HepG2 (cell line): ENCODE results near the gene GBE1. TPM values are rescaled to one million over a fixed set of nuclear protein-coding genes. Genes with fewer than 3 reads are reported as not detected.

ENCODE experiments used
- ARID5B ChIP-seq: IDR thresholded peaks from 2 replicates; pipeline ENCODE4 v1.4.0; 2020; ENCODE audit warnings: mild to moderate bottlenecking, missing genetic modification reagents
- DBP ChIP-seq: sonication (generic); formaldehyde crosslinking; IDR thresholded peaks from 2 replicates; pipeline ENCODE4 v1.4.0; 2020; ENCODE audit warnings: missing genetic modification reagents; ENCODE audit errors: not compliant biosample characterization
- EED ChIP-seq: sonication (generic); formaldehyde crosslinking; IDR thresholded peaks from 2 replicates; pipeline ENCODE4 v1.5.0; 2020; ENCODE audit warnings: mild to moderate bottlenecking, missing genetic modification reagents
- EZH2 ChIP-seq: conservative IDR thresholded peaks from 2 replicates; pipeline ENCODE4 v1.6.1; 2012; ENCODE audit warnings: mild to moderate bottlenecking, low read depth, low read length, moderate library complexity
- FOXJ3 ChIP-seq: sonication (generic); formaldehyde crosslinking; IDR thresholded peaks from 2 replicates; pipeline ENCODE4 v1.4.0; 2020; ENCODE audit warnings: missing genetic modification reagents, mild to moderate bottlenecking, borderline replicate concordance
- ISL2 ChIP-seq: sonication (generic); formaldehyde crosslinking; IDR thresholded peaks from 2 replicates; pipeline ENCODE4 v1.5.0; 2020; ENCODE audit warnings: missing genetic modification reagents
- KAT2B ChIP-seq: fragments of 150-350 bp; IDR thresholded peaks from 2 replicates; pipeline ENCODE4 v1.6.1; 2014; ENCODE audit warnings: low read depth, low read length, borderline replicate concordance
- MEIS1 ChIP-seq: sonication (generic); formaldehyde crosslinking; IDR thresholded peaks from 2 replicates; pipeline ENCODE4 v1.9.0; 2021; ENCODE audit warnings: mild to moderate bottlenecking, missing genetic modification reagents, moderate library complexity, borderline replicate concordance
- MTA1 ChIP-seq: sonication (generic); formaldehyde crosslinking; IDR thresholded peaks from 2 replicates; pipeline ENCODE4 v1.4.0; 2020; ENCODE audit warnings: missing genetic modification reagents, mild to moderate bottlenecking, borderline replicate concordance
- MXD3 ChIP-seq: IDR thresholded peaks from 2 replicates; pipeline ENCODE4 v1.6.1; 2016; ENCODE audit warnings: mild to moderate bottlenecking, missing biosample characterization, missing genetic modification reagents
- MYC ChIP-seq: sonication (generic); formaldehyde crosslinking; IDR thresholded peaks from 2 replicates; pipeline ENCODE4 v1.9.0; 2021; ENCODE audit warnings: missing genetic modification reagents, borderline replicate concordance
- NR1H2 ChIP-seq: sonication (generic); formaldehyde crosslinking; IDR thresholded peaks from 2 replicates; pipeline ENCODE4 v1.8.1; 2022; ENCODE audit warnings: low read depth, missing genetic modification reagents, borderline replicate concordance
- PBX2 ChIP-seq: IDR thresholded peaks from 2 replicates; pipeline ENCODE4 v1.6.1; 2016; ENCODE audit warnings: control low read depth
- PHF20 ChIP-seq: sonication (generic); formaldehyde crosslinking; IDR thresholded peaks from 2 replicates; pipeline ENCODE4 v1.5.0; 2020; ENCODE audit warnings: mild to moderate bottlenecking, missing genetic modification reagents
- PHF5A ChIP-seq: IDR thresholded peaks from one replicate; pipeline ENCODE4 v1.6.1; 2018; ENCODE audit warnings: low read depth, missing genetic modification reagents; ENCODE audit not compliant: unreplicated experiment
- SAFB2 ChIP-seq: sonication (generic); formaldehyde crosslinking; IDR thresholded peaks from 2 replicates; pipeline ENCODE4 v1.5.1; 2020; ENCODE audit warnings: missing genetic modification reagents, low read depth, mild to moderate bottlenecking, borderline replicate concordance
- SMAD9 ChIP-seq: sonication (generic); formaldehyde crosslinking; IDR thresholded peaks from 2 replicates; pipeline ENCODE4 v1.5.1; 2020; ENCODE audit warnings: mild to moderate bottlenecking, missing genetic modification reagents
- SNAI1 ChIP-seq: sonication (generic); formaldehyde crosslinking; IDR thresholded peaks from 2 replicates; pipeline ENCODE4 v1.5.0; 2020; ENCODE audit warnings: mild to moderate bottlenecking, missing genetic modification reagents, borderline replicate concordance
- TBX3 ChIP-seq: fragments of 450-650 bp; IDR thresholded peaks from 2 replicates; pipeline ENCODE4 v1.6.1; 2017; ENCODE audit warnings: antibody characterized with exemption, mild to moderate bottlenecking, inconsistent platforms, borderline replicate concordance
- TEAD2 ChIP-seq: sonication (generic); formaldehyde crosslinking; IDR thresholded peaks from 2 replicates; pipeline ENCODE4 v1.9.0; 2021; ENCODE audit warnings: missing genetic modification reagents
- TP53 ChIP-seq: sonication (generic); formaldehyde crosslinking; conservative IDR thresholded peaks from 2 replicates; pipeline ENCODE4 v1.4.0; 2020; ENCODE audit warnings: missing genetic modification reagents
- ZFY ChIP-seq: sonication (generic); formaldehyde crosslinking; IDR thresholded peaks from 2 replicates; pipeline ENCODE4 v1.4.0; 2020; ENCODE audit warnings: missing genetic modification reagents
- ZNF510 ChIP-seq: sonication (generic); formaldehyde crosslinking; IDR thresholded peaks from 2 replicates; pipeline ENCODE4 v1.4.0; 2020; ENCODE audit warnings: low read depth, mild to moderate bottlenecking, missing genetic modification reagents
- ZNF543 ChIP-seq: sonication (generic); formaldehyde crosslinking; IDR thresholded peaks from 2 replicates; pipeline ENCODE4 v1.4.0; 2020; ENCODE audit warnings: mild to moderate bottlenecking, missing genetic modification reagents
- ZNF556 ChIP-seq: sonication (generic); formaldehyde crosslinking; IDR thresholded peaks from 2 replicates; pipeline ENCODE4 v1.4.0; 2020; ENCODE audit warnings: mild to moderate bottlenecking, missing genetic modification reagents, borderline replicate concordance
- ZNF598 ChIP-seq: sonication (generic); formaldehyde crosslinking; IDR thresholded peaks from 2 replicates; pipeline ENCODE4 v1.5.1; 2020; ENCODE audit warnings: mild to moderate bottlenecking, missing genetic modification reagents, borderline replicate concordance
- polyA plus RNA-seq, 8 experiments: library from polyadenylated mRNA; depleted of rRNA in 3 of 8; stranded (reverse) in 7 of 8; unstranded in 1 of 8; fragments of >200 nt; fragmentation: Illumina TruSeq in 4 of 8; extraction: Trizol in 4 of 8; gene quantifications; 2 replicates each; pipeline versions ENCODE4 v1.2.1 to v1.2.3, GENCODE V29; 2011 to 2016; ENCODE audit warnings: low read depth in 4 of 8, missing spikeins in 1 of 8, mixed read lengths in 1 of 8; ENCODE audit not compliant: insufficient read depth in 1 of 8
- total RNA-seq, 5 experiments: library from RNA; depleted of rRNA; stranded (reverse); fragments of >200 nt; fragmentation: Illumina TruSeq; extraction: Trizol; gene quantifications; 2 replicates each; pipeline ENCODE4 v1.2.3, GENCODE V29; 2016; ENCODE audit warnings: low read depth in 1 of 5

Gene GBE1
- total and polyA plus RNA-seq, 2 of the 13 experiments (the other 11 are each of a cell fraction or from before 2014, with no cell fraction given), result 22.9 to 36.1 TPM

GRCh38 chr3:81716870-81717509 is 44.5 kb downstream of the GBE1 start (continued):
- TF ChIP-seq ZNF556 (CRISPR knock-in tag), result no peak; the same call in 1 of the 2 replicates
- TF ChIP-seq TBX3, result peak; percentile 79
- no peak for TF ChIP-seq MTA1
- peak; percentile 84 for TF ChIP-seq ISL2 (CRISPR knock-in tag)
- no peak for TF ChIP-seq MYC (CRISPR knock-in tag)
- TF ChIP-seq PBX2 (CRISPR knock-in tag), result no peak
- no peak; the same call in 1 of the 2 replicates for TF ChIP-seq NR1H2
- no peak for TF ChIP-seq DBP (CRISPR knock-in tag)
- TF ChIP-seq SMAD9, result no peak
- no peak for TF ChIP-seq TP53 (CRISPR knock-in tag)
- TF ChIP-seq ZNF510, result no peak
- peak; percentile 99 for TF ChIP-seq ARID5B (CRISPR knock-in tag)
- no peak for TF ChIP-seq ZNF598
- peak; percentile 91; the same call in 1 of the 2 replicates for TF ChIP-seq FOXJ3 (CRISPR knock-in tag)
- peak; percentile 97 for TF ChIP-seq PHF5A (CRISPR knock-in tag)
- no peak for TF ChIP-seq MXD3 (CRISPR knock-in tag)
- no peak for TF ChIP-seq ZNF543 (CRISPR knock-in tag)
- no peak for TF ChIP-seq EED (CRISPR knock-in tag)
- no peak for TF ChIP-seq TEAD2 (CRISPR knock-in tag)
- TF ChIP-seq SAFB2, result no peak
- TF ChIP-seq SNAI1 (CRISPR knock-in tag), result no peak
- no peak for TF ChIP-seq EZH2
- no peak for TF ChIP-seq ZFY (CRISPR knock-in tag)
- no peak for TF ChIP-seq PHF20 (CRISPR knock-in tag)
- TF ChIP-seq KAT2B, result no peak
- peak; percentile 69; the same call in 1 of the 2 replicates for TF ChIP-seq MEIS1 (CRISPR knock-in tag)
